Forelimb muscle (tissue), 1 donor: Measurements from ENCODE around the gene ATP6AP2. TPM values are rescaled to one million over a fixed set of nuclear protein-coding genes. Genes with fewer than 3 reads are reported as not detected.

ENCODE experiments used
- DNase-seq: peaks from one replicate; pipeline ENCODE4 v3.0.0-alpha.2; 2013; ENCODE audit warnings: low read depth
- polyA plus RNA-seq: library from polyadenylated mRNA; unstranded; fragments of 120-200 nt; gene quantifications from one replicate; pipeline ENCODE4 v1.2.1, GENCODE V29; 2013; ENCODE audit not compliant: insufficient read length

ATP6AP2 gene
- polyA plus RNA-seq, 1 donor, result 59.7 TPM

GRCh38 chrX:40644176-40644575 is 63.4 kb downstream of the ATP6AP2 start:
- no peak for DNase-seq

GRCh38 chrX:40644821-40645358 is 64.1 kb downstream of the ATP6AP2 start:
- DNase-seq, result no peak

- no peak for DNase-seq
Observed at GRCh38 chrX:40646489-40647306, 65.9 kb downstream of the ATP6AP2 start.

GRCh38 chrX:40647307-40648197 is 66.8 kb downstream of the ATP6AP2 start, which contains the start of gene CXorf38:
TSS of gene CXorf38 (minus strand) at chrX:40647561. CDS start at chrX:40647520, 41 bp downstream.
- DNase-seq, result peak; percentile 67

- DNase-seq, result peak; percentile 35
Observed at GRCh38 chrX:40651620-40652223, 71.0 kb downstream of the ATP6AP2 start.

GRCh38 chrX:40652664-40653063 is 71.9 kb downstream of the ATP6AP2 start:
- DNase-seq, result no peak

GRCh38 chrX:40653535-40653934 is 72.8 kb downstream of the ATP6AP2 start:
- no peak for DNase-seq

Other genes starting within 250 kb of the ATP6AP2 start
- gene MPC1L, start 42.5 kb downstream of the ATP6AP2 start, polyA plus RNA-seq, result not detected
- 6.5 TPM for gene CXorf38, start 66.6 kb downstream of the ATP6AP2 start, polyA plus RNA-seq
- 37.6 TPM for gene MED14, start 154.6 kb downstream of the ATP6AP2 start, polyA plus RNA-seq